H9 (cell line): ENCODE results near the gene TANGO6. TPM values are rescaled to one million over a fixed set of nuclear protein-coding genes. Genes with fewer than 3 reads are reported as not detected.

Experiments
- DNase-seq: peaks from one replicate; pipeline ENCODE4 v3.0.0-alpha.2; 2017
- H2AFZ ChIP-seq: one replicate; pipeline ENCODE4 v1.6.1; 2013; ENCODE audit warnings: mild to moderate bottlenecking, low read length, control low read depth, moderate library complexity
- H2AK5ac ChIP-seq: 2 replicates; pipeline ENCODE4 v1.6.1; 2013; ENCODE audit warnings: low read length, control low read depth, mixed read lengths; ENCODE audit not compliant: insufficient read length
- H2BK120ac ChIP-seq: one replicate; pipeline ENCODE4 v1.6.1; 2013; ENCODE audit warnings: low read depth, mild to moderate bottlenecking, low read length, control low read depth, inconsistent platforms; ENCODE audit not compliant: poor library complexity, severe bottlenecking
- H2BK12ac ChIP-seq: 2 replicates; pipeline ENCODE4 v1.6.1; 2013; ENCODE audit warnings: low read length, control low read depth, mixed read lengths, low read depth; ENCODE audit not compliant: insufficient read length
- H2BK15ac ChIP-seq: 2 replicates; pipeline ENCODE4 v1.6.1; 2013; ENCODE audit warnings: low read depth, low read length, control low read depth
- H2BK20ac ChIP-seq: one replicate; pipeline ENCODE4 v1.6.1; 2013; ENCODE audit warnings: low read depth, mild to moderate bottlenecking, low read length, control low read depth, inconsistent platforms; ENCODE audit not compliant: poor library complexity, severe bottlenecking
- H2BK5ac ChIP-seq: 2 replicates; pipeline ENCODE4 v1.6.1; 2013; ENCODE audit warnings: low read length, control low read depth, mixed read lengths; ENCODE audit not compliant: insufficient read length
- H3K14ac ChIP-seq: 2 replicates; pipeline ENCODE4 v1.6.1; 2013; ENCODE audit warnings: low read length, control low read depth; ENCODE audit not compliant: insufficient read depth
- H3K18ac ChIP-seq: 2 replicates; pipeline ENCODE4 v1.6.1; 2013; ENCODE audit warnings: low read depth, mild to moderate bottlenecking, mixed read lengths, low read length, control low read depth; ENCODE audit not compliant: insufficient read length
- H3K23ac ChIP-seq: 2 replicates; pipeline ENCODE4 v1.6.1; 2013; ENCODE audit warnings: low read length, control low read depth, mixed read lengths, low read depth; ENCODE audit not compliant: insufficient read length
- H3K23me2 ChIP-seq: 2 replicates; pipeline ENCODE4 v1.6.1; 2013; ENCODE audit warnings: low read depth, mild to moderate bottlenecking, mixed read lengths, low read length, control low read depth; ENCODE audit not compliant: insufficient read length, poor library complexity, severe bottlenecking
- H3K27ac ChIP-seq: 2 replicates; pipeline ENCODE4 v1.5.1; 2013; ENCODE audit warnings: low read length, control low read depth, mixed read lengths, low read depth; ENCODE audit not compliant: insufficient read length
- H3K27me3 ChIP-seq: 2 replicates; pipeline ENCODE4 v1.6.1; 2013; ENCODE audit warnings: low read length, control low read depth, inconsistent platforms; ENCODE audit not compliant: insufficient read depth
- H3K4ac ChIP-seq: 2 replicates; pipeline ENCODE4 v1.6.1; 2013; ENCODE audit warnings: low read depth, mild to moderate bottlenecking, control low read depth, inconsistent platforms, low read length, moderate library complexity
- H3K4me1 ChIP-seq: 2 replicates; pipeline ENCODE4 v1.6.1; 2013; ENCODE audit warnings: low read length, control low read depth, inconsistent platforms; ENCODE audit not compliant: insufficient read depth
- H3K4me2 ChIP-seq: 2 replicates; pipeline ENCODE4 v1.6.1; 2013; ENCODE audit warnings: low read length, control low read depth, mixed read lengths; ENCODE audit not compliant: insufficient read length, insufficient read depth
- H3K56ac ChIP-seq: 2 replicates; pipeline ENCODE4 v1.6.1; 2013; ENCODE audit warnings: low read depth, mild to moderate bottlenecking, mixed read lengths, low read length, control low read depth; ENCODE audit not compliant: insufficient read length
- H3K79me1 ChIP-seq: 2 replicates; pipeline ENCODE4 v1.6.1; 2013; ENCODE audit warnings: low read depth, mild to moderate bottlenecking, moderate library complexity, low read length, control low read depth, inconsistent platforms; ENCODE audit not compliant: insufficient read depth, poor library complexity, severe bottlenecking
- H3K79me2 ChIP-seq: 2 replicates; pipeline ENCODE4 v1.6.1; 2013; ENCODE audit warnings: low read length, control low read depth, inconsistent platforms; ENCODE audit not compliant: insufficient read depth
- H3K9ac ChIP-seq: 2 replicates; pipeline ENCODE4 v1.6.1; 2013; ENCODE audit warnings: low read length, control low read depth, mixed read lengths; ENCODE audit not compliant: insufficient read length; ENCODE audit errors: extremely low read depth
- H3K9me3 ChIP-seq: one replicate; pipeline ENCODE4 v1.6.1; 2013; ENCODE audit warnings: low read depth, low read length, inconsistent platforms; ENCODE audit not compliant: control insufficient read depth
- H3T11ph ChIP-seq: one replicate; pipeline ENCODE4 v1.6.1; 2013; ENCODE audit warnings: mild to moderate bottlenecking, low read length, control low read depth, inconsistent platforms
- H4K20me1 ChIP-seq: one replicate; pipeline ENCODE4 v1.6.1; 2013; ENCODE audit not compliant: control insufficient read depth, insufficient read length, insufficient read depth
- H4K5ac ChIP-seq: 2 replicates; pipeline ENCODE4 v1.6.1; 2013; ENCODE audit warnings: low read depth, mild to moderate bottlenecking, mixed read lengths, low read length, control low read depth; ENCODE audit not compliant: insufficient read length
- H4K8ac ChIP-seq: replicated peaks from 2 replicates; pipeline ENCODE4 v1.6.1; 2013; ENCODE audit warnings: low read length, control low read depth, mixed read lengths, low read depth; ENCODE audit not compliant: insufficient read length
- H4K91ac ChIP-seq: 2 replicates; pipeline ENCODE4 v1.6.1; 2013; ENCODE audit warnings: low read depth, mild to moderate bottlenecking, moderate library complexity, mixed read lengths, low read length, control low read depth; ENCODE audit not compliant: insufficient read length
- H3K27ac Mint-ChIP-seq, 3 experiments: 2 replicates in 2 of 3; 3 replicates in 1 of 3; pipeline ENCODE4 v1.8.0; 2020 to 2021; ENCODE audit warnings: mixed read lengths in 3 of 3, mild to moderate bottlenecking in 1 of 3, moderate library complexity in 1 of 3
- H3K27me3 Mint-ChIP-seq: 2 replicates; pipeline ENCODE4 v1.8.0; 2021; ENCODE audit warnings: low read depth, mild to moderate bottlenecking, moderate library complexity, mixed read lengths
- H3K36me3 Mint-ChIP-seq, 3 experiments: 2 replicates in 2 of 3; 3 replicates in 1 of 3; pipeline ENCODE4 v1.8.0; 2020 to 2021; ENCODE audit warnings: low read depth in 3 of 3, mixed read lengths in 3 of 3; ENCODE audit not compliant: insufficient read depth in 1 of 3
- H3K4me1 Mint-ChIP-seq, 2 experiments: 2 replicates each; pipeline ENCODE4 v1.8.0; 2020; ENCODE audit warnings: mixed read lengths in 2 of 2
- H3K4me3 Mint-ChIP-seq, 2 experiments: 2 replicates in 1 of 2; 3 replicates in 1 of 2; pipeline ENCODE4 v1.8.0; 2020 to 2021; ENCODE audit warnings: mild to moderate bottlenecking in 2 of 2, mixed read lengths in 2 of 2, moderate library complexity in 1 of 2
- H3K9me3 Mint-ChIP-seq, 2 experiments: 2 replicates in 1 of 2; 3 replicates in 1 of 2; pipeline ENCODE4 v1.8.0; 2020; ENCODE audit warnings: mild to moderate bottlenecking in 2 of 2, mixed read lengths in 2 of 2, moderate library complexity in 1 of 2
- total RNA-seq: library from RNA; stranded (reverse); gene quantifications from 2 replicates; pipeline ENCODE4 v1.2.1, GENCODE V29; 2021
- TF ChIP-seq, protein P1 (sequence below): fragments of 200-600 bp; sonication (generic); conservative IDR thresholded peaks from 3 replicates; pipeline ENCODE4 v1.8.0; 2021; ENCODE audit warnings: antibody characterized with exemption, mild to moderate bottlenecking

The TANGO6 gene
- total RNA-seq, 1 experiment from 2014 or later = 12.0 TPM

DNA sequence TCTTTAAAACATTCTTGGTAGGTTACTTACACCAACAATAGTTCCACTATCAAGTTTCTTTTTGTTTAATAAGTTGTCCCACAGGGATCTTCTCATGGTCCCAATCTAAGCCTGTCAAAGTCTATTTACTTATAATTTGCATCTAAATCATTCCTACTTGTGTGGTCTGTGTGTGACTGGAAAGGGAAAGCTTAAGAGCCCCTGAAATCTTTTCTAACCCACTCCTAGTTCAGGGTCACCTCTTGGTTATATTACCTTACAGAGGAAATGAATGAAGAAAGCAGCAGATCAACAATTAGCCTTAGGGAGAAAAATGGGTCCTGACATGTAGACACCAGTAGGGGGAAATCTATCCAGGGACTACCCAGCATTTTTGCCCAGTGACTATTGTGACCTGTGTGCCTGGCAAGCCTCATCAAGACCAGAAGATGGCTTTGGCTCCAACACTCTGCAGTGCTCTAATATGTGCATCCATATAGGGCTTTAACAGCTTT is 151.7 kb downstream of the TANGO6 start:
- no peak overlapping the region for H3K56ac ChIP-seq
- H2BK120ac ChIP-seq = no peak overlapping the region
- no peaks in the 10 kb centered on the region for H3K23me2 ChIP-seq
- H4K8ac ChIP-seq = no peak overlapping the region
- H3K27me3 ChIP-seq = no peaks in the 10 kb centered on the region
- no peaks in the 10 kb centered on the region for H3K79me1 ChIP-seq
- peaks cover 0 to 7% of the 10 kb centered on the region in 2 experiments; a peak in 3 of 5 replicates for H3K9me3 Mint-ChIP-seq
- peak overlapping the region; percentile 38 to 87 (median 69); a peak in 6 of 7 replicates for H3K27ac Mint-ChIP-seq
- H3K18ac ChIP-seq = no peak overlapping the region
- no peak overlapping the region for H4K5ac ChIP-seq
- H3K36me3 Mint-ChIP-seq = peaks cover 0 to 12% (median 2%) of the 10 kb centered on the region in 3 experiments; a peak in 2 of 7 replicates
- H2BK5ac ChIP-seq = no peak overlapping the region
- H2AFZ ChIP-seq = no peak overlapping the region
- H2BK20ac ChIP-seq = no peak overlapping the region
- no peaks in the 10 kb centered on the region for H3K27me3 Mint-ChIP-seq
- no peak overlapping the region for H2BK15ac ChIP-seq
- H3K4me3 Mint-ChIP-seq = no peak overlapping the region; a peak in 1 of 5 replicates
- no peak overlapping the region for H3K4ac ChIP-seq
- no peak overlapping the region for H3T11ph ChIP-seq
- peak; percentile 56 for DNase-seq
- TF ChIP-seq, protein P1, sequence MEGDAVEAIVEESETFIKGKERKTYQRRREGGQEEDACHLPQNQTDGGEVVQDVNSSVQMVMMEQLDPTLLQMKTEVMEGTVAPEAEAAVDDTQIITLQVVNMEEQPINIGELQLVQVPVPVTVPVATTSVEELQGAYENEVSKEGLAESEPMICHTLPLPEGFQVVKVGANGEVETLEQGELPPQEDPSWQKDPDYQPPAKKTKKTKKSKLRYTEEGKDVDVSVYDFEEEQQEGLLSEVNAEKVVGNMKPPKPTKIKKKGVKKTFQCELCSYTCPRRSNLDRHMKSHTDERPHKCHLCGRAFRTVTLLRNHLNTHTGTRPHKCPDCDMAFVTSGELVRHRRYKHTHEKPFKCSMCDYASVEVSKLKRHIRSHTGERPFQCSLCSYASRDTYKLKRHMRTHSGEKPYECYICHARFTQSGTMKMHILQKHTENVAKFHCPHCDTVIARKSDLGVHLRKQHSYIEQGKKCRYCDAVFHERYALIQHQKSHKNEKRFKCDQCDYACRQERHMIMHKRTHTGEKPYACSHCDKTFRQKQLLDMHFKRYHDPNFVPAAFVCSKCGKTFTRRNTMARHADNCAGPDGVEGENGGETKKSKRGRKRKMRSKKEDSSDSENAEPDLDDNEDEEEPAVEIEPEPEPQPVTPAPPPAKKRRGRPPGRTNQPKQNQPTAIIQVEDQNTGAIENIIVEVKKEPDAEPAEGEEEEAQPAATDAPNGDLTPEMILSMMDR = peak; percentile 71
- H2BK12ac ChIP-seq = no peak overlapping the region
- no peaks in the 10 kb centered on the region for H3K9me3 ChIP-seq
- no peak overlapping the region for H3K27ac ChIP-seq
- no peak overlapping the region for H3K4me2 ChIP-seq
- H2AK5ac ChIP-seq = no peak overlapping the region
- H3K9ac ChIP-seq = no peak overlapping the region
- no peaks in the 10 kb centered on the region for H4K20me1 ChIP-seq
- no peak overlapping the region for H3K14ac ChIP-seq
- H3K4me1 ChIP-seq = peaks cover 10% of the 10 kb centered on the region; the same call in 1 of the 2 replicates
- no peaks in the 10 kb centered on the region for H3K79me2 ChIP-seq
- peaks cover 41 to 42% of the 10 kb centered on the region in 2 experiments for H3K4me1 Mint-ChIP-seq
- H3K23ac ChIP-seq = no peak overlapping the region
- H4K91ac ChIP-seq = no peak overlapping the region
